AG09309 (cell line): ENCODE measurements around the gene CAPZB.

ENCODE experiments used
- DNase-seq: peaks from one replicate; pipeline ENCODE4 v3.0.0-alpha.2; 2010; ENCODE audit warnings: low read depth
- H3K4me3 ChIP-seq: 2 replicates; pipeline ENCODE4 v1.5.1; 2011; ENCODE audit warnings: mild to moderate bottlenecking, low read depth, low read length, moderate library complexity; ENCODE audit not compliant: control insufficient read depth
- CTCF ChIP-seq: IDR thresholded peaks from 2 replicates; pipeline ENCODE4 v1.5.1; 2011; ENCODE audit warnings: mild to moderate bottlenecking, low read depth, low read length, inconsistent platforms; ENCODE audit not compliant: insufficient read depth, control insufficient read depth; ENCODE audit errors: missing control alignments

The CAPZB gene

GRCh38 chr1:19382222-19382621 is 103.1 kb downstream of the CAPZB start:
- no peak for DNase-seq
- no peak overlapping the region for H3K4me3 ChIP-seq
- no peak for TF ChIP-seq CTCF

- DNase-seq = no peak
- TF ChIP-seq CTCF = no peak
Observed at GRCh38 chr1:19381261-19381660, 104.1 kb downstream of the CAPZB start.

DNA sequence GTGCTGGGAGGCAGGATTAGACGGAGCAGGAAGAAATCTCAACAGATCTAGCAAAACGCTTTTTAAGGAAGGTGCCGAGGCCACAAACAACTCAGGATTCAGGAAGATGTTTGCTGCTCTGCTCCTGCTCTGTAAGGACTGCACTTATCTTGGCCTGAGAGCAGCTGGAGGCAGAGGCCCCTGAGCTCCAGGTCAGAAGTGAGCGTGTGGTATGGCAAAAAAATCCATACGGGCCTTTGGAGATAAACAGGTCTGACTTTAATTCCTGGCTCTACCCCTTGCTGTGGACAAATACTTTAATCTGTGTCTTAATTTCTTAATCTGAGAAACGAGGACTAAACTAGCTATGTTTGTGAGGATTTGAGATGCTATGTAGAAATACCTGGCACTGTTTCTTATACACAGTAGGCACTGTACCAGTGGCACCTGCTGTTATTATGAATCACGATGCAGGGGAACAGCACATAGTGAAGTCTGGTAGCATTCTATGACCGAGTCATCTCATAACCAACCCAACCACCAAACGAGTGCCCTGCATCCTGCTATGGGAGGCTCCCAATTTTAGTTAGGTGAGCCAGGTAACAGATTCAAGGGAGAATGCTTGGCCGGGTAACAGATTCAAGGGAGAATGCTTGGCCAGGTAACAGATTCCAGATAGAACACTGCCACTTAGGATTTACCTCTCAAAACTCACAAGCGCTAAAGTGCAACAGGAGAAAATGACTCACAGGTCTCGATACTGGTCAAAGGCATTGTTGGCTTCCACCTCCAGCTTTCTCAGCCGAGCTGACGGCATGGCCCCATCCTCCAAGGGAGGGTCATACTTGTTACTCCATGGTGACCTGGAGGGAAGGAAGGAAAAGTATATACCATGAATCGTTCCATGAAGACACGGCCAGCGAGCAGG is 107.3 kb downstream of the CAPZB start:
- no peak for DNase-seq
- H3K4me3 ChIP-seq = no peak overlapping the region
- no peak for TF ChIP-seq CTCF

More at GRCh38 chr1:19381261-19381660, 104.1 kb downstream of the CAPZB start:
- no peak overlapping the region for H3K4me3 ChIP-seq

DNA sequence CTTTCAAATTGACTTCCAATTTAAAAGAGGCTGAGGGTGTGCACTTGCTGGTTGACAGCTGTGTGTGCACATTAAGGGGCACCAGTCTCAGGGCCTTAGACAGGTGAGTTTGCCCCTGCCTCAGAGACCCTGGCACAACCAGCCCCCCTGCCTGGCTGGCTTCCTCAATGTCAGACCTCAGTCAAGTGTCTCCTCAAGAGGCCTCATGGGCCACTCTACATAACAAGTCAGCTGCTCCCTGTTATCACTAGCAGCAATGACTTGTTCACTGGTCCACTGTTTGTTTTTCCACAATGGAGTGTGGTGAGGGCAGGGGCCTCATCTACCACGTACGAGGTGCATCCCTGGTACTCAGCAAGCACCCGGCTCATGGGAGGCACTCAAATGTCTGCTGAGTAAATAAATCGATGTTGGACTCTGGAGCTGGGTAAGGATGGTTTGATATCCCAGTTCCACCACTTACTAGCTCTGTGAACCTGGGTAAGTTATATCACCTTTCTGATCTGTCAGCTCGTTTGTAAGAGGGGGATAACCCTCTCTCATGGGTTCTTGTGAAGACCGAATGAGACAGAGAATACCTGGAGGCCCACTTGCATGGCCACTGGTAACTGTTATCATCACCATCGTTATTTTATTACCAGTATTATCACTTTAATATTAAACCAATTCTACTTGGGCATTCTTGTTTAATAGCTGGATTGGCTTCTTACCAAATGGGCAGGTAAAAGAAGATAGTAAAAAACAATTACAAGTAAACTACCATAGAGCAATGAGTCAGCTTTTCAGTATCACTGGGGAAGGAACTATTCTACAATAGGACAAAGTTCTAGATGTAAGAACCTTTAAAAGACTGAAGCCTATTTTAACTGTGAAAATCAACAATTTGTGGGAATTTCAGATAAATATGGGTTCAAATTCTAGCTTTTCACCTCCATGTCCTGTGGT is 108.6 kb downstream of the CAPZB start:
- DNase-seq = no peak
- H3K4me3 ChIP-seq = no peak overlapping the region
- TF ChIP-seq CTCF = no peak

- H3K4me3 ChIP-seq = no peak overlapping the region
- no peak for DNase-seq
- TF ChIP-seq CTCF = no peak
Observed at GRCh38 chr1:19375631-19376400, 109.5 kb downstream of the CAPZB start.

DNA sequence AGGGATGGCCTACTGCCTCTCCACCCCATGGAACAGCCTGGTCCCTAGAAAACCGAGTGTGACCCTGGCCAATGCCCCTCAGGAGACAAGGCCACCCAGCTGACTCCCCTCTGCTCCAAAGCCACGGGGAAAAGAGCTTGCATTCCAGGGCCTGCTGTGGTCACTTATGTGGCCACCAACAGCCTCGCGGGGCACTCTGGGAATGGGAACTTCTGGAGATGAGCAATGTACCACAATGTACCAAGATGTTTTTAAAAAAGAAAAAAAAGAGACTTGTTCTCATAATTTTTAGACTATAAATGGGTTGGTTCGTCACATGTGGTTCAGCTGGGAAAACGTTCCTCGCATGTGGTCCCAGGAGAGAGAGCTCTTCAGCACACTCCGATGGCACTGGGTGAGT is 110.4 kb downstream of the CAPZB start:
- TF ChIP-seq CTCF = no peak
- no peak for DNase-seq
- H3K4me3 ChIP-seq = no peak overlapping the region
